GM18502 (cell line): Measurements from ENCODE around the gene EXD3.

Experiments used
- ATAC-seq: cut with Tn5 transposase; IDR thresholded peaks from one replicate; pipeline ENCODE4 v1.9.1; 2021; ENCODE audit warnings: mild to moderate bottlenecking; ENCODE audit not compliant: unreplicated experiment, poor library complexity

Gene EXD3

DNA sequence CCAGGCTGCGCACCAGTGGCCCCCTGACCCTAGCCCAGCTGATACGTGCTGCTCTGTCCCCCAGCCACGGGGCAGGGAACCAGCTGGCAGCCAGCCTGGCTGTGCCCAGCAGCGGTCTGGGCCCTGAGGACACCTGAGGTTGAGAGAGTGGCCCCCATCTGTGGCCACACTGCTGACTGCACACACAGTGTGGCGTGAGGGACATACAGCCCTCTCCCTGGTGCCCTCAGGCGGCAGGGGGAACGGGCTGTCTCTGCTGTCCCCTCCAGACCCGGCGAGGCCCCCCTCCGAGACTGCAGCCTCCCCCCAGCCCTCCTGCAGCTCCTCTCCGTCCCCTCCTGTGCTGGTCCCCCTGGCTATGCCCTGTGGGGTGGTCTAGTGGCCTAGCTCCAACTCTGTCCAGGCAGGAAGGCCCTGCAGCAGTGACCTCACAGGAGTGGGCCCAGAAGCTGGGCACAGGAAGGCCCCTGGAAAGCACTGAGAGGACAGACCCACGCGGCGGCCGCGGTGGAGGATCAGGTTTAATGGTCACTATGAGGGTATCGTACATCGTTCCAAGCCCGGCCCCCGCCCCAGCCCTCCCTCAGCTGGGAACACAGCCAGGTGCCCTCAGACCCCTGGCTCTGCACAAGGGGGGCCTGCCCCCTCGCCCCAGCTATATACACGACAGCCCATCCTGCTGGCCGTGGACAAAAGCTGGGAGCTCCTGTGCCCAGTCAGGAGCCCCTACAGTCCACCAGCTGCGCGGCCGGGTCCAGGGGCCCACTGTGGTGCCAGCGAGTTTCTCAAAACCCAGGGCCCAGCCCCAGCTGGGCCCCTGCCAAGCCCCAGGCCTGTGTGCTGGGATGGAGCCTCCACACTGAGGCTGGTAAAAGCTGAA lies 25.0 kb upstream of the EXD3 start:
- ATAC-seq: no peak

- no peak for ATAC-seq
Observed at GRCh38 chr9:137446851-137447471, 24.0 kb upstream of the EXD3 start.

DNA sequence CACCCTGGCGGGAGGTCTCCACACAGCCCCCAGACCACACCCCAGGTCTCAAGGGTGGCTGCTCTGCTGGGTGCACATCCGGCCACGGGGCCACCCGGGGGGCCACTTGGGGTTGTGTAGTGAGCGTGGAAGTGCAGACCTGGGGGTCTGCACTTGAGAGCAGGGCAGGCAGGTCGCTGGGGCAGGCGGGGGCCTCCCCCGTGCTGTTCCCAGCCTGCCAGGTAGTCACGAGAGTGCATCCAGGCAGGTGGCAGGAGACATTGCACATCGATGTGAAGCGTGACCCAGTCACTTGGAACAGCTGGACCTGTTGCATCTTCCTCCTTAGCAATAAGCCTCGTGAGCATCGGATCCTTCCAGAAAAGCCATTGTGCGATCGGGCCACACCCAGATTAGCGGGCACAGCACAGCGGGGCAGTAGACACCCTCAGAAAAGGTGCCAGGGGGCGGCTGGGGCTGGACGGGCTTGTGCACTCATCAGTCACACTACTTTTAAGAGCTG lies 23.0 kb upstream of the EXD3 start:
- ATAC-seq: no peak

- no peak for ATAC-seq
Observed at GRCh38 chr9:137445275-137445807, 22.4 kb upstream of the EXD3 start.

DNA sequence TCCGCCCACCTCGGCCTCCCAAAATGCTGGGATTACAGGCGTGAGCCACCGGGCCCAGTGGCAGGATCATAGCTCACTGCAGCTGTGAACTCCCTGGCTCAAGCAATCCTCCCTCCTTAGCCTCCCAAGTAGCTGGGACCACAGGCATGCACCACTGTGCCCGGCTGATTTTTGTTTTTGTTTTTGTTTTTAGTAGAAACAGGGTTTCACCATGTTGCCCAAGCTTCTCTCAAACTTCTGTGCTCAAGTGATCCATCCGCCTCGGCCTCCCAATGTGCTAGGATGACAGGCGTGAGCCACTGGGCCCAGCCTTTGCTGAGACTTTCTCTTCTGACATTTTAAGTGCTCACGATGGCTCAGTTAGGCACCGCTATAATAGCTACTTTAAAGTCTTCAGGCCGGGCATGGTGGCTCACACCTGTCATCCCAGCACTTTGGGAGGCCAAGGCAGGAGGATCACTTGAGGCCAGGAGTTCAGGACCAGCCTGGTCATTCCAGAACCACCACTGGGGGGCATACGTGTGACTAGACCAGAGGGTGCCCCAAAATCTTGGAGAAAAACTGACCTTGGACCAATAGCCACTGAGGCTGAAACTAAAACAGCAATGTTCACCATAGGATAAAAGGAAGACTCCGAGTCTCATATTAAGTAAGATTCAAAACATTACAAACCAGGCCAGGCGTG lies 21.3 kb upstream of the EXD3 start:
- ATAC-seq: no peak

DNA sequence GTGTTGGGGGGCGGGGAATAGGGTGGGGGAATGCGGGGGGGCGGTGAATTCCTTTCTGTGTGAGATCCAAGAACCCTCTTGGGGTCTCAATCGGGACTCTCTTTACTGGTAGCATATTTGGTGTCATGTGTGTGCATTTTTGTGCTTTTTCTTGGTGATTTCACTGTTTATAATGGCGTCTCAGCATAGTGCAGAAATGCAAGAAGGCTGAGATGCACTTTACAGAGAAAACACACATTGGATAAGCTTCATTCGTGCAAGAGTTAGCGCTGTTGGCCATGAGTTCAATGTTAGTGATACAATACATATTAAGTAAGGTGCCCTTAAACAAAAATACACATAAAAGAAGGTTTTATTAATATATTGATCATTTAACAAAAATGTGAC lies 19.0 kb upstream of the EXD3 start:
- no peak for ATAC-seq

- no peak for ATAC-seq
Observed at GRCh38 chr9:137441289-137441934, 18.4 kb upstream of the EXD3 start, which contains the start of gene ENTPD8. ENTPD8 (minus strand) TSS chr9:137441357; CDS start chr9:137438285, 3,072 bp downstream.

GRCh38 chr9:137439158-137439714 lies 16.3 kb upstream of the EXD3 start:
- no peak for ATAC-seq

GRCh38 chr9:137438591-137439157 lies 15.7 kb upstream of the EXD3 start:
- ATAC-seq: no peak

GRCh38 chr9:137437691-137438590 lies 15.0 kb upstream of the EXD3 start:
- no peak for ATAC-seq

DNA sequence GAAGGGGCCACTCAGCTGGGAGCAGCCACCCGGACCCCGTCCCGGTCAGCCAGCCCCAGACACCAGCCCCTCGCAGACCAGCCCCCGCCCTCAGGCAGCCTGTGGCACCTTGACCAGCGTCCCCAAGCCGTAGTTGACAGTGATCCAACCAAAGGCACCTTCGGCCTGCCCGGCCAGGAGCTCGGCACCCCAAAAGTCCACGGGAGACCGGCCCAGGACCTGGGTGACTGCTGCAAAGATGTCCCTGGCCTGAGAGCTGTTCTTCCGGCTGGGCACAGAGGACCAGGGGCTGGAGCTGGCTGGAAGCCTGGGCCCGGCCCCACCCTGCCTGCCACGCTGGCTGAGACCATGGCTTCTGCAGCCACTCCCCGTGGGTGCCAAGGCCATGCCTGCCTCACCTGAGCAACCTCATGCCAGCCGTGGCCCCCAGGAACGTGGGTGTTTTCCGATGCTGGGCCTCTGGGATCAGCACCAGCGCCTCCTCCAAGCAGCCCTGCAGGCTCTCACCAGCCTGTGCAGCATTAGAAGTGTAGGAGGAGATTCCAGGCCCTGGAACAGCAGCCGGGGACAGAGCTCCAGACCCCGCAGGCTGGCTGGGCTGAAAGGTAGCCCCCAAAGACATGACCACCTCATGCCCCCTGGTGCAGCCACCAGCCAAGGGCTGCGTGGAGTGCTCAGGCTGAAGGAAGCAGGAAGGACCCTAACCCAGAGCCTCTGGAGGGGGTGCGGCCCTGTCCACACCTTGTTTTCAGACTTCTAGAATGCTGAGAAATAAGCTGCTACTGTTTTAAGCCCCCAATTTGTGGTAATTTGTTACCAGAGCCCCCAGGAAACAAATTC lies 14.0 kb upstream of the EXD3 start:
- no peak for ATAC-seq

DNA sequence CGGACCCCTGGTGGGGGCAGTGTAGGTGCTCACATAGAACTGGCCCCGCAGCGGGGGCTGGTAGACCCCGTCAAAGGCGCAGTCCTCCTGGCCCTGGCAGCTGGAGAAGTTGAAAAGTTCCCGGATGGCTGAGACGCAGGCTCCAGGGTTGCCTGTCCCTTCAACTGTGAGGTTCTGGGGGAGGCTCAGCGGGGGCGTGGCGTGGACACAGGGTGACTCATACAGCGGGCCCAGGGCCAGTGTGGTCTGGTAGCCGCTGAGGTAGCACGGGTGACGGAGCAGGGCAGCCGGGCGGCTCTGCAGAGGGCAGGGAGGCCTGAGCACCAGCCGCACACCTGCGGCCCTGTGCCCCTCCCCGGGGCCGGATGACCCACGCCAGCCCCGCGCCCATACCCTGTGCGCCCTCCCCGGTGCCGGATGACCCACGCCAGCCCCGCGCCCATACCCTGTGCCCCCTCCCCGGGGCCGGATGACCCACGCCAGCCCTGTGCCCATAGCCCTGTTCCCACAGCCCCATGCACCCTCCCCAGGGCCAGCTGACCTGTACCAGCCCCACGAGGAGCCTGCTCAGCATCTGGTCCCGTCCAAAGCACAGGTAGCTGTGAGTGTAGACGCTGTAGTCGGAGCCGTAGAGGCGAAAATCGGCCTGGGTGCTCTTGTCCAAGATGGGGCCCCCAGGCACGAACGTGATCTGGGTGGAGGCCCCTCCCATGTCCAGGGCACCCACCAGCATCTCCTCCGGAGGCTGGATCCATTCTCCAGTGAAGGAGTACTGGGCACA lies 13.2 kb upstream of the EXD3 start:
- ATAC-seq: no peak

- ATAC-seq: no peak
Observed at GRCh38 chr9:137435381-137435891, 12.5 kb upstream of the EXD3 start.

- no peak for ATAC-seq
Observed at GRCh38 chr9:137434498-137435380, 11.8 kb upstream of the EXD3 start.

- no peak for ATAC-seq
Observed at GRCh38 chr9:137433916-137434431, 11.0 kb upstream of the EXD3 start.
